GM23338 (cell line): ENCODE measurements around the gene EYA4.

Source experiments
- CTCF ChIP-seq, 2 experiments: fragments of 200-600 bp in 1 of 2; sonication (generic) in 1 of 2; conservative IDR thresholded peaks; 2 replicates each; pipeline versions ENCODE4 v1.5.1 to v1.6.1; 2016 to 2017; ENCODE audit warnings: antibody characterized with exemption in 2 of 2, low read depth in 2 of 2, mild to moderate bottlenecking in 2 of 2, moderate library complexity in 1 of 2
- ETS1 ChIP-seq: IDR thresholded peaks from 2 replicates; pipeline ENCODE4 v1.6.1; 2016; ENCODE audit warnings: antibody characterized with exemption
- EZH2 ChIP-seq: fragments of 200-600 bp; sonication (generic); IDR thresholded peaks from one replicate; pipeline ENCODE4 v1.8.0; 2017; ENCODE audit warnings: antibody characterized with exemption, mild to moderate bottlenecking, low read depth; ENCODE audit not compliant: unreplicated experiment
- JUNB ChIP-seq: IDR thresholded peaks from one replicate; pipeline ENCODE4 v1.6.1; 2016; ENCODE audit warnings: antibody characterized with exemption; ENCODE audit not compliant: unreplicated experiment
- POLR2AphosphoS5 ChIP-seq: IDR thresholded peaks from 2 replicates; pipeline ENCODE4 v1.6.1; 2016; ENCODE audit warnings: antibody characterized with exemption, low read depth
- REST ChIP-seq: IDR thresholded peaks from one replicate; pipeline ENCODE4 v1.6.1; 2018; ENCODE audit warnings: antibody characterized with exemption; ENCODE audit not compliant: unreplicated experiment

- no peak for TF ChIP-seq CTCF (conservative IDR thresholded peaks at IDR 0.05; ENCODE audit: low read depth in 2 of 2)
- no peak for TF ChIP-seq POLR2AphosphoS5
- TF ChIP-seq EZH2, result no peak
- TF ChIP-seq JUNB, result no peak
- TF ChIP-seq ETS1, result no peak
- no peak for TF ChIP-seq REST
These were observed 163.0 kb downstream of the EYA4 start for GRCh38 chr6:133404151-133404550.
